ENCODE results near the gene SORCS2.

GRCh38 chr4:7689773-7690693 lies 497.7 kb downstream of the SORCS2 start:
- TF ChIP-seq EP300 (IDR thresholded peaks at IDR 0.05; ENCODE audit: low read depth) (no peak), CTCF (IDR thresholded peaks at IDR 0.05) (no peak)
